ENCODE results near the gene RAB1A.

The RAB1A gene

DNA sequence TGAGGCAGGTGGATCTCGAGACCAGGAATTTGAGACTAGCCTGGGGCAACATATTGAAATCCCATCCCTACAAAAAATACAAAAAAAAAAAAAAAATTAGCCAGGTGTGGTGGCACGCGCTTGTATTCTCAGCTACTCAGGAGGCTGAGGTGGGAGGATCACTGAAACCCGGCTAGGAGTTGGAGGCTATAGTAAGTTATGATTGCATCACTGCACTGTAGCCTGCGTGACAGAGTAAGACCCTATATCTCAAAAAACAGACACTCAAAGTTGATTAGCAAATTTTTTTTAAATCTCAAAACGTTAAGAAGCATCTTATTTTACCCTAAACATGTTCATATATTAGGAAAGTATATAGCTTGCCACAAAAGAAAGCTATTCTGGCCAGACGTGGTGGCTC is 7.6 kb downstream of the RAB1A start:
- no peak overlapping the region for H3K4me3 ChIP-seq (replicated peaks; ENCODE audit: low read depth, low read length)
- no peak for DNase-seq (ENCODE audit: extremely low read depth, low read depth)
- TF ChIP-seq, protein P1, sequence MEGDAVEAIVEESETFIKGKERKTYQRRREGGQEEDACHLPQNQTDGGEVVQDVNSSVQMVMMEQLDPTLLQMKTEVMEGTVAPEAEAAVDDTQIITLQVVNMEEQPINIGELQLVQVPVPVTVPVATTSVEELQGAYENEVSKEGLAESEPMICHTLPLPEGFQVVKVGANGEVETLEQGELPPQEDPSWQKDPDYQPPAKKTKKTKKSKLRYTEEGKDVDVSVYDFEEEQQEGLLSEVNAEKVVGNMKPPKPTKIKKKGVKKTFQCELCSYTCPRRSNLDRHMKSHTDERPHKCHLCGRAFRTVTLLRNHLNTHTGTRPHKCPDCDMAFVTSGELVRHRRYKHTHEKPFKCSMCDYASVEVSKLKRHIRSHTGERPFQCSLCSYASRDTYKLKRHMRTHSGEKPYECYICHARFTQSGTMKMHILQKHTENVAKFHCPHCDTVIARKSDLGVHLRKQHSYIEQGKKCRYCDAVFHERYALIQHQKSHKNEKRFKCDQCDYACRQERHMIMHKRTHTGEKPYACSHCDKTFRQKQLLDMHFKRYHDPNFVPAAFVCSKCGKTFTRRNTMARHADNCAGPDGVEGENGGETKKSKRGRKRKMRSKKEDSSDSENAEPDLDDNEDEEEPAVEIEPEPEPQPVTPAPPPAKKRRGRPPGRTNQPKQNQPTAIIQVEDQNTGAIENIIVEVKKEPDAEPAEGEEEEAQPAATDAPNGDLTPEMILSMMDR (IDR thresholded peaks at IDR 0.05; ENCODE audit: low read depth, low read length, missing control alignments): no peak

DNA sequence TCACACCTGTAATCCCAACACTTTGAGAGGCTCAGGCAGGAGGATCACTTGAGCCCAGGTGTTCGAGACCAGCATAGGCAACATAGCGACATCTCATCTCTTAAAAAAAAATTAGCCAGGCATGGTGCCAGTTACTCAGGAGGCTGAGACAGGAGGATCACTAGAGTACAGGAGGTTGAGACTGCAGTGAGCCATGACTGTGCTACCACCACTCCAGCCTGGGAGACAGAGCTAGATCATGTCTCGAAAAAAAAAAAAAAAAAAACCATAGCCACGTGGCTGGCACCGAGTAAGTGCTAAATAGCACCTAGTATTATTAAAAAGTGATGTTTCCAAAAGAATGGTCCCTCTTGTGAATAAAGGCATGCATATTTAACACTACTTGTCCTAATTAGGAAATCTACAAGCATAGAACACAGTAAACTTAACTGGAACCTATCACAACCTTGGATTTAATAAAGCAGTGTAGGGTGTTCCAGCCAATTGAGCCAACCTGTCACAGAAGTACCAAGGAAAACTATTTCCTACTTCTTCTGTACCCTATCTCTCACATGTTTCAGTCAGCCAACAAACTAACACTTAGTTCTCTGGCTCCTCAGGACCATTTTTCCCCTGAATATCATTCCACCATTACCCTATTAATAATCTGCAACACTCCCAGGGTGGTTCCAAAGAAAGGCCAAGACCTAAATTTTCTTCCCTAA is 8.8 kb downstream of the RAB1A start:
- H3K4me3 ChIP-seq (replicated peaks; ENCODE audit: low read depth, low read length): no peak overlapping the region
- DNase-seq (ENCODE audit: extremely low read depth, low read depth): no peak
- TF ChIP-seq, protein P1 (IDR thresholded peaks at IDR 0.05; ENCODE audit: low read depth, low read length, missing control alignments): no peak

DNA sequence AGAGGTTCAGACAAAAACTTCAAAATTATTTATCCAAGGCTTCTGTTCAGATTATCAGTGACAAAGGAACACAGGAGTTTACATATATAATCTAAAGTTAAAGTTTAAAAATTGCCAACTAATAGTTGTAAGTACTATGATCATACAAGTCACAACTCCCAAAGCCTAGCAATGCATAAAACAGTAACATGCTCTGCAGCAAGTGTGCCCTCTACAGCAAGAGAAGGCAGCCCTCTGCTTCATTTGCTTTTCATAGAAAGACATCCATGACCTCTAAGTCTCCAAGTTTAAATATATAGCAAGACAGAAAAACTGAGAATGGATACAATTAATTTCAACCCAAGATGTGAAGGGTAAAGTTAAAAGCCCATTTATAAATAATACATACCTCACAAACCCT is 13.3 kb downstream of the RAB1A start:
- H3K4me3 ChIP-seq (replicated peaks; ENCODE audit: low read depth, low read length): no peak overlapping the region
- no peak for DNase-seq (ENCODE audit: extremely low read depth, low read depth)
- TF ChIP-seq, protein P1 (IDR thresholded peaks at IDR 0.05; ENCODE audit: low read depth, low read length, missing control alignments): no peak

DNA sequence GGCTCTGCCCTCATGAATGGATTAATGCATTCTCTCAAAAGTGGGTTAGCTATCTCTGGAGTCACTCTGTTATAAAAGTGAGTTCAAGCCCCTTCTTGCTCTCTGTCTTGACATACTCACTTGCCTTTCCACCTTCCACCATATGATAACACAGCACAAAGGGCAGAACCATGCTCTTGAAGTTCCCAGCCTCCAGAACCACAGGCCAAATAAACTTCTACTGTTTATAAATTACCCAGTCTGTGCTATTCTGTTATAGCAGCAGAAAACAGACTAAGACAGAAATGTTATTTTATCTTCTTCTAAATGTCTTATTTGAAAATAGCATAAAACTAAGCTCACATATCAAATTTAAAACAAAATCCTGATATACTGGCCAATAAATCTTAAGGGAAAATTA is 15.0 kb downstream of the RAB1A start:
- H3K4me3 ChIP-seq (replicated peaks; ENCODE audit: low read depth, low read length): no peak overlapping the region
- TF ChIP-seq, protein P1 (IDR thresholded peaks at IDR 0.05; ENCODE audit: low read depth, low read length, missing control alignments): no peak
- DNase-seq (ENCODE audit: extremely low read depth, low read depth): no peak

DNA sequence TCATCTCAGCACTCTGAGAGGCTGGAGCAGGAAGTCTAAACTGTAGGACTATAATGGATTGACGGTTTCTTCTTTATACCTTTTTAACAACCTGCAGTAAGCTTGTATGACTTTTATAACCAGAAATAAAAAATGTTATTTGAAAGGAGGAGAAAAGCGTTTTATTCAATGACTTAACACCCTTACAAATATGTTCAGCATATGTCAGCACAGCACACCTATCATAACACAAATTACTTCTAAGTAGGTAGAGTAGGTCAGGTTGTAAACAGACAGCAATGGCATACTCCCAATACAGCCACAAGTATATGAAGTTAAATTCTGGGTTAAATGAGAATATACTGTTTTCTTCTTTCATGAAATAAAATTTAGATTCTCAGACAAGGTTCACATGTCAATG is 16.1 kb downstream of the RAB1A start:
- TF ChIP-seq, protein P1 (IDR thresholded peaks at IDR 0.05; ENCODE audit: low read depth, low read length, missing control alignments): no peak
- DNase-seq (ENCODE audit: extremely low read depth, low read depth): no peak
- no peak overlapping the region for H3K4me3 ChIP-seq (replicated peaks; ENCODE audit: low read depth, low read length)

DNA sequence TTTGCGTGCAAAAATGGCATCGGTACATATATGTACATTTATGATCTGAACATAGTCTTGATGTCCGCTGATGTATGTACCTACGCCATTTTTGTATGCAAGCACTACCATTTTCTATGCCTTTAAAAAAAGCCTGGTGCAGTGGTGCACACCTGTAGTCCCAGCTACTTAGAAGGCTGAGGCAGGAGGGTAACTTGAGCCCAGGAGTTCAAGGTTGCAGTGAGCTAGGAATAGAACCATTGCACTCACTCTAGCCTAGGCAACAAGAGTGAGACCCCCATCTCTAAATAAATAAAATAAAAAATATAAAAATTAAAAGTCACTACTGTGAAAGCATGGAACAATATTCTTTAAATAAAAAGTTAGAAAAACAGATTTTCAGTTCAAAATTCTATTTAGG is 16.7 kb downstream of the RAB1A start:
- no peak for DNase-seq (ENCODE audit: extremely low read depth, low read depth)
- TF ChIP-seq, protein P1 (IDR thresholded peaks at IDR 0.05; ENCODE audit: low read depth, low read length, missing control alignments): no peak
- H3K4me3 ChIP-seq (replicated peaks; ENCODE audit: low read depth, low read length): no peak overlapping the region

DNA sequence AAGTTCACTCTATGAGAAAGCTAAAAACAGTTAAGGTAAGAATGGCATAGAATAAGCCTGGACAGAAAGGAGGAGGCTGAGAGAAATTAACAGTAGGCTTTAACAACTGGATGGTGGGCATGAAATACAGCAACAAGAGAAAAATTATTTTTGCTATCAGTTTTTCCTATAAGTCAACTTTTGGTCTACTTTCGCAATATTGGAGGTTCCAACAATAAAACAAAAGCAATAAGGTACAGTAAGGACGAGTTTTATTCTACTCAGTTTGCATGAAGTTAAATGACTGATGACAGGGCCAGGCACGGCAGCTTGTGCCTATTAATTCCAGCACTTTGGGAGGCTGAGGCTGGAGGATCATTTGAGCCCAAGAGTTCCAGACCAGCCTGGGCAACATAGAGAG is 17.3 kb downstream of the RAB1A start:
- no peak overlapping the region for H3K4me3 ChIP-seq (replicated peaks; ENCODE audit: low read depth, low read length)
- TF ChIP-seq, protein P1 (IDR thresholded peaks at IDR 0.05; ENCODE audit: low read depth, low read length, missing control alignments): no peak
- no peak for DNase-seq (ENCODE audit: extremely low read depth, low read depth)
